DND-41 (cell line): ENCODE results near the gene TOR1A.

Source experiments
- EZH2 ChIP-seq: IDR thresholded peaks from 3 replicates; pipeline ENCODE4 v1.6.1; 2012; ENCODE audit warnings: borderline replicate concordance, low read depth, mild to moderate bottlenecking, moderate library complexity, low read length, inconsistent platforms; ENCODE audit not compliant: severe bottlenecking
- TF ChIP-seq, protein P1 (sequence below): IDR thresholded peaks from 2 replicates; pipeline ENCODE4 v1.5.1; 2012; ENCODE audit warnings: borderline replicate concordance, low read length, moderate library complexity, mild to moderate bottlenecking; ENCODE audit not compliant: poor library complexity, severe bottlenecking; ENCODE audit errors: extremely low read depth

DNA sequence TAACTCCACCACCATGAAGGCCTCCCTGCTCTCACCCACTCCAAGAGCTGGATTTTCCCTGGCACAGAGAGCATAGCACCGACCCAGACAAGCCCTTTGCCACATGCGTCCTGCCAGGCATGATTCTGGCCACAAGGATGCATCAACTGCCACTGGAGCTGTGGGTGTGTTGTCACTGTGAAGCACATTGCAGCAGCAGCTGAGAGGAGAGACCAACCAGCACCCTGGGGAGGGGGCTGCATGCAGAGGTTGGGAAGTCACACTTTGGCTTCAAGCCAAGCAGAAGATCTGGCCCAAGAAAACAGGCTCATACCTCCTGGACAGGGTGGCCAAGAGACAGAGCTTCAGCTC, 48.5 kb downstream of the TOR1A start:
- TF ChIP-seq, protein P1, sequence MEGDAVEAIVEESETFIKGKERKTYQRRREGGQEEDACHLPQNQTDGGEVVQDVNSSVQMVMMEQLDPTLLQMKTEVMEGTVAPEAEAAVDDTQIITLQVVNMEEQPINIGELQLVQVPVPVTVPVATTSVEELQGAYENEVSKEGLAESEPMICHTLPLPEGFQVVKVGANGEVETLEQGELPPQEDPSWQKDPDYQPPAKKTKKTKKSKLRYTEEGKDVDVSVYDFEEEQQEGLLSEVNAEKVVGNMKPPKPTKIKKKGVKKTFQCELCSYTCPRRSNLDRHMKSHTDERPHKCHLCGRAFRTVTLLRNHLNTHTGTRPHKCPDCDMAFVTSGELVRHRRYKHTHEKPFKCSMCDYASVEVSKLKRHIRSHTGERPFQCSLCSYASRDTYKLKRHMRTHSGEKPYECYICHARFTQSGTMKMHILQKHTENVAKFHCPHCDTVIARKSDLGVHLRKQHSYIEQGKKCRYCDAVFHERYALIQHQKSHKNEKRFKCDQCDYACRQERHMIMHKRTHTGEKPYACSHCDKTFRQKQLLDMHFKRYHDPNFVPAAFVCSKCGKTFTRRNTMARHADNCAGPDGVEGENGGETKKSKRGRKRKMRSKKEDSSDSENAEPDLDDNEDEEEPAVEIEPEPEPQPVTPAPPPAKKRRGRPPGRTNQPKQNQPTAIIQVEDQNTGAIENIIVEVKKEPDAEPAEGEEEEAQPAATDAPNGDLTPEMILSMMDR = no peak
- TF ChIP-seq EZH2 = no peak
